Gastrocnemius medialis (tissue), 4 donors: ENCODE measurements around the gene NRCAM.

Experiments
- POLR2A ChIP-seq, 2 donors: fragments of 450-650 bp; IDR thresholded peaks; one replicate each; pipeline ENCODE4 v1.6.1; 2017; ENCODE audit warnings: antibody characterized with exemption in 2 of 2, mild to moderate bottlenecking in 2 of 2, moderate library complexity in 2 of 2
- TF ChIP-seq, protein P1 (sequence below), 5 experiments: fragments of 450-650 bp in 3 of 5; fragments of 200-600 bp in 2 of 5; sonication (generic) in 2 of 5; IDR thresholded peaks in 4 of 5; conservative IDR thresholded peaks in 1 of 5; 1 replicate in 4 of 5; 2 replicates in 1 of 5; pipeline ENCODE4 v1.5.1; 2016 to 2019; ENCODE audit warnings: antibody characterized with exemption in 5 of 5, mild to moderate bottlenecking in 3 of 5, moderate library complexity in 3 of 5

GRCh38 chr7:108268200-108268820 lies 187.9 kb downstream of the NRCAM start:
- TF ChIP-seq, protein P1, sequence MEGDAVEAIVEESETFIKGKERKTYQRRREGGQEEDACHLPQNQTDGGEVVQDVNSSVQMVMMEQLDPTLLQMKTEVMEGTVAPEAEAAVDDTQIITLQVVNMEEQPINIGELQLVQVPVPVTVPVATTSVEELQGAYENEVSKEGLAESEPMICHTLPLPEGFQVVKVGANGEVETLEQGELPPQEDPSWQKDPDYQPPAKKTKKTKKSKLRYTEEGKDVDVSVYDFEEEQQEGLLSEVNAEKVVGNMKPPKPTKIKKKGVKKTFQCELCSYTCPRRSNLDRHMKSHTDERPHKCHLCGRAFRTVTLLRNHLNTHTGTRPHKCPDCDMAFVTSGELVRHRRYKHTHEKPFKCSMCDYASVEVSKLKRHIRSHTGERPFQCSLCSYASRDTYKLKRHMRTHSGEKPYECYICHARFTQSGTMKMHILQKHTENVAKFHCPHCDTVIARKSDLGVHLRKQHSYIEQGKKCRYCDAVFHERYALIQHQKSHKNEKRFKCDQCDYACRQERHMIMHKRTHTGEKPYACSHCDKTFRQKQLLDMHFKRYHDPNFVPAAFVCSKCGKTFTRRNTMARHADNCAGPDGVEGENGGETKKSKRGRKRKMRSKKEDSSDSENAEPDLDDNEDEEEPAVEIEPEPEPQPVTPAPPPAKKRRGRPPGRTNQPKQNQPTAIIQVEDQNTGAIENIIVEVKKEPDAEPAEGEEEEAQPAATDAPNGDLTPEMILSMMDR (IDR thresholded peaks at IDR 0.05 in 4 of 5, conservative IDR thresholded peaks at IDR 0.05 in 1 of 5): no peak
- no peak for TF ChIP-seq POLR2A (IDR thresholded peaks at IDR 0.05)
